Body of pancreas (tissue), 4 donors: Measurements from ENCODE around the gene STEAP1B.

Experiments
- POLR2A ChIP-seq, 3 donors: fragments of 450-650 bp; IDR thresholded peaks; one replicate each; pipeline ENCODE4 v1.6.1; 2016; ENCODE audit warnings: antibody characterized with exemption in 3 of 3, mild to moderate bottlenecking in 2 of 3
- TF ChIP-seq, protein P1 (sequence below), 7 experiments: fragments of 450-650 bp in 4 of 7; fragments of 200-600 bp in 3 of 7; sonication (generic) in 3 of 7; IDR thresholded peaks; one replicate each; pipeline ENCODE4 v1.5.1; 2016 to 2019; ENCODE audit warnings: antibody characterized with exemption in 7 of 7

DNA sequence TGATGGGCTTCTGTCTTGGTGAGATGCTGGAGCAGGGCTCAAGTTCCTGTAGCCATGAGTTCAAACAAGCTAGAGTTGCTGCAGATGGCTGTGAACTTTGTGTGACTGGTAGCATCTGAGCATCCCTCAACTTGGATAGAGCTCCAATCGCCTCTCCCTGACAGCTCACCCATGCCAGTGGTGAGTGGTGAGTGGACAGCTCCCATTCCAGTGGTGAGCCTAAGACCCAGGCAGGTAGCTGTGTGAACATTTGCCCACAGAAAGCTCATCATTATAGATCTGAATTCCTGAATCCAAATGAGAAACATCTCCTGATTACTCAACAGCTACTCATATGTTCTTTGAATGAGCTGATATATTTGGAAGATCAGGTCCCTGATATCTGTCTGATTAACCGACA, 25.3 kb downstream of the STEAP1B start:
- TF ChIP-seq, protein P1, sequence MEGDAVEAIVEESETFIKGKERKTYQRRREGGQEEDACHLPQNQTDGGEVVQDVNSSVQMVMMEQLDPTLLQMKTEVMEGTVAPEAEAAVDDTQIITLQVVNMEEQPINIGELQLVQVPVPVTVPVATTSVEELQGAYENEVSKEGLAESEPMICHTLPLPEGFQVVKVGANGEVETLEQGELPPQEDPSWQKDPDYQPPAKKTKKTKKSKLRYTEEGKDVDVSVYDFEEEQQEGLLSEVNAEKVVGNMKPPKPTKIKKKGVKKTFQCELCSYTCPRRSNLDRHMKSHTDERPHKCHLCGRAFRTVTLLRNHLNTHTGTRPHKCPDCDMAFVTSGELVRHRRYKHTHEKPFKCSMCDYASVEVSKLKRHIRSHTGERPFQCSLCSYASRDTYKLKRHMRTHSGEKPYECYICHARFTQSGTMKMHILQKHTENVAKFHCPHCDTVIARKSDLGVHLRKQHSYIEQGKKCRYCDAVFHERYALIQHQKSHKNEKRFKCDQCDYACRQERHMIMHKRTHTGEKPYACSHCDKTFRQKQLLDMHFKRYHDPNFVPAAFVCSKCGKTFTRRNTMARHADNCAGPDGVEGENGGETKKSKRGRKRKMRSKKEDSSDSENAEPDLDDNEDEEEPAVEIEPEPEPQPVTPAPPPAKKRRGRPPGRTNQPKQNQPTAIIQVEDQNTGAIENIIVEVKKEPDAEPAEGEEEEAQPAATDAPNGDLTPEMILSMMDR (IDR thresholded peaks at IDR 0.05) = no peak
- no peak for TF ChIP-seq POLR2A (IDR thresholded peaks at IDR 0.05)
